ENCODE data around the gene MFSD11.
"Not testable (repeated sequence)": the region's sequence is repeated elsewhere in the genome, so short reads cannot be mapped to it uniquely, and the experiment has no call there.

MFSD11 gene

DNA sequence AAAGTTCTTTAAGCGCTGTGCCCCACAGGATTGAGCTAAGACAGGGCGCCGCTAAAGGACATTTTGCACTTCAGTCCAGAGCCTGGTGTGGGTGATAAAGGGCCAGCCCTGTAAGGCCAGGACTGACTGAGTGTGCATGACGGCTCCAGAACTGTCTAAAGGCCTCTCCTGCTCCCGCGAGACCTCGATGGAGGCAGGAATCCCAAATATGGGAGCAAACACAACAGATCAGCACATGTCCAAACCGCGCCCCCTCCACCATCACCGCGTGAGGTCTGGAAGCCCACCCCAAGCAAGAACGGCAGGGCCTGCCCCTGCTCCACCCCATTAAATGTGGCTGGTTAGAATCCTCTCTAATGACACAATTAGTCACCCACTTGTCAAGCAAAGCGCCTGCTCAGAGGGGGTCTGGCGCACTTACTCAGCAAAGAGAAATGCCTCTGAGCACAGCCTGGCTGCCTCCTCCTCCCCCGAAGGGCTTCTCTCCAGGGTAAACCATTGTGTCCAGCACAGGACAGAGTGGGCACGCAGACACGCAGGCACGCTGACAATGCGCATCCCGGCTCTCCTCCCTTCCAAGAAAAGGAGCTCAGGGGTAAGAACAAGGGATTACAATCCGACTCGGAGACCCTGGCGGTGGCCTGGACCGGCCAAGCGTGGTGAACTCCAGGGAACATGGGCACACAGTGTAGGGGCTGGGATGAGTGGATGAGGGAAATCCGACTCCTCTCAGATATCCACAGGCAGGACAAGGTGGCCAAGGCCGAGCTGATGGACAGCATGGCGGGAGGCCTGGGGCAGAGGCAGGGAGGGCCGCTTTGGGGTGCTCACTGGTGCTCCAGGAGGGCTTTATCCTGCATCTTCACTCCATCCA lies 28.6 kb upstream of the MFSD11 start:
- DNase-seq: no peak

DNA sequence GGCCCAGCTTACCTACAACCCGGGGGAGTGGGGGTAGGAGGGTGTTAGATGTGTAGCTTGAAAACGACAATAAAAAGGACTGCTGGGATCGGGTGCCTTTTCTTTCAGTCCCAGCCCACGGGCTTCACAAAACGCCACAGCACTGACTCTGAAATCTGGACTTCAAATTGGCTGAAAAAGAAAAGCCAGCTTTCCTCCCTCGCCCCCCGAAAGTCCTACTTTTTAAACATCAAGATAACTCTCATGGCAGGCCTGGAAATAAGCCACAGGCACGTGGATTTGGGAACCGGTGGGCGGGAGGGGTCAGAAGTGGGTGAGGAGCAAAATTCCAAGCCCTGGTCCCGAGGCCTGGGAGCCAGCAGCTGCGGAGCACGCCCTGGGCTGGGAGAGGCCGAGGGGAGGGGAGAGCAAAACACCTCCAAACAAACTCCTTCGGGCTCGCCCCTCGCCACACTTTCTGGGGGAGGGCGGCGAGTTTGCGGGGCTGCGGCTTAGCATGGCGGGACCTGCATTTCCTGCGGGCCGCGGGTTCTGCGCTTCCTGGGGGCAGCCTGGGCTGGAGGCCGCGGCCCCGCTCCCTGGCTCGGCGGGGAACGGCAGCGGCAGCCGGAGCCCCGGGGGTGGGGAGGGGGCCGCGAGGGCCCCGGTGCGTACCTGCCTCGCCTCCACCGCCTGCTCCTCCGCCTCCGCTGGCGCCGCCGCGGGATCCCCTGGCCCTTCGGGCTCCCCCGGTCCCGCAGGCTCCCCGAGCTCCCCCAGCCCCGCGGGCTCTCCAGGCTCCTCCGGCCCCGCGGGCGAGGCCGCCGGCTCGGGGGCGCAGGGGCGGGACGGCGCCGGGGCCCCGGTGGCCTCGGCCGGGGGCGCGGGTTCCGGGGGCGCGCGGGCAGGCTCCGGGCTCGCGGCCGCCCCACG lies 27.7 kb upstream of the MFSD11 start:
- not testable (repeated sequence) for DNase-seq

DNA sequence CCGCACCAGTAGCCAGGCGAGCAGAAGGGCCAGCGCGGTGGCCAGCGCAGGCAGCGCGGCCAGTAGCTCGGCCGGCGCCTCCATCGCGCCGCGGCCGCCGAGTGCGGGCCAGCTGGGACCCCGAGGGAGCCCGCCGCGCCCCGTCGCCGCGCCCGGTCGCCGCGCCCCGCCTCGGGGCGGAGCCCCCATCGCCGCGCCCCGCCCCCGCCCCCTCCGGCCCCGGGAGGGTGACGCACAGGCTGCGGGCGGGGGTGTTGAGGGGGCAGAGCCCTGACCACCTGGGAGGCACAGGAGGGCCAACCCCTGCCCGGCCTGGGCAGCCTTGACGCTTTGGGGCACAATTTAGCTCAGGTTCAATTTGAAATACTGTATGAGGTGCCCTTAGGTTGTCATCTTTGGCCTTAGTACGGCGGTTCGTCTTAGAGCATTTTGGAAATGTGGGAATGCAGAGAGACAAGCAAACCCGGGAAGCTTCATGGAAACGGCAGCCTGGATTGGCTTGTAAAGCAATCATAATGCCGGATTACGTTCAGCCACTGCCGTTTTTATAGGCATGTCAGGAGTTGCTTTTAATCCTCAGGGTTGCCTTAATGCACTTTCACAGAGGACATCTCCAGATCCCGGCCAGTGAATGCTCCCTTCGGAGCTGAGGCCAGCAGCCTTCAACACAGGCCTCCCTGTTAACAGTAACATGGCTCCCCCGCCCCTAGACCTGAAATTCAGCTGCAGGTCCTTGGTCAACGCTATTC lies 26.9 kb upstream of the MFSD11 start, which contains the start of gene MXRA7:
Gene MXRA7 (minus strand): TSS at position 103 of the 749 bp plus-strand sequence. CDS start 19 bp downstream, at position 84.
- DNase-seq: no peak

DNA sequence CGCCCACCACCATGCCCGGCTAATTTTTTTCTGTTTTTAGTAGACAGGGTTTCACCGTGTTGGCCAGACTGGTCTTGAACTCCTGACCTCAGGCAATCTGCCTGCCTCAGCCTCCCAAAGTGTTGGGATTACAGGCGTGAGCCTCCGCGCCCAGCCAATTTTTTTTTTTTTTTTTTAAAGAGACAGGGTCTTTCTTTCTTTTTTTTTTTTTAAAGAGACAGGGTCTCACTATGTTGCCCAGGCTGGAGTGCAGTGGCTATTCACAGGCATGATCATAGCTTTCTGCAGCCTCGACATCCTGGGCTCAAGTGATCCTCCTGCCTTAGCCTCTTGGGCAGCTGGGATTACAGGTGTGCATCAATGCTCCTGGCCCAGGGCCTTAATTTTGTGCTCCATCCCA lies 25.6 kb upstream of the MFSD11 start:
- not testable (repeated sequence) for DNase-seq

DNA sequence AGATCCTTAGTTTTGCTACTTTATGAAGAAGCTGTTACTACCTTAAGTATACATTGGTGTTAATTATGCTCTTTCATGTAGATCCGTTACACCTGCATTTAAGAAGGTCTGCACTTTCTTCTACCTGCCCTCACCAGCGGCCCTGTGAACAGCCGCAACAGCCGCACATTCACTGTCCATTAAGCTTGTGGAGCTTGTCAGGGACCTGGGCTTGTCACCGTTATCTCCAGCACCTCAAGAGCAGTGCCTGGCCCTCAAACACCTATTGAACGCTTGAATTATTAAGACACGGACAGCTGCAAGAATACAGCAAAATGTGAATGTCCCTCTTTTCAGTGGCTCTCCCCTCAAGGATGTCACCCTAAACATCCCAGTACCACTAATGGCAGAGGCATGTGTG lies 24.2 kb upstream of the MFSD11 start:
- no peak for DNase-seq

DNA sequence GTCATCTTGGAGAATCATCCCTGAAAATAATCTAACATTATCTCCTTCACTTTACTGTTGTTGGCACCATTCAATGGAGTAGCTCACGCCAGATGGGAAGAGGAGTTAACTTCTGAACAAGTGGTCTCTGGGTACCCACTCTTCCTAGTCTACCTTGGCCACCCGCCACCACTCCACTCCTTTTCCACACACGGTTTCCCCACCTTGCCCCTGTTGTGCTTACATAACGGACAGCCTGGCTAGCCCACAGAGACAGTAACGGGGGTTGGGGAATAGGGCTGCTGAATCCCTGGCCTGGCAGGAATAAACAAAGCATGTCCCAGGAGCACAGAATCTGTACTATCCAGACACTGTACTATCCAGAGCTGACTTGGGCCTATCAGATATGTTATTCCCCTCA lies 23.6 kb upstream of the MFSD11 start:
- DNase-seq: no peak

DNA sequence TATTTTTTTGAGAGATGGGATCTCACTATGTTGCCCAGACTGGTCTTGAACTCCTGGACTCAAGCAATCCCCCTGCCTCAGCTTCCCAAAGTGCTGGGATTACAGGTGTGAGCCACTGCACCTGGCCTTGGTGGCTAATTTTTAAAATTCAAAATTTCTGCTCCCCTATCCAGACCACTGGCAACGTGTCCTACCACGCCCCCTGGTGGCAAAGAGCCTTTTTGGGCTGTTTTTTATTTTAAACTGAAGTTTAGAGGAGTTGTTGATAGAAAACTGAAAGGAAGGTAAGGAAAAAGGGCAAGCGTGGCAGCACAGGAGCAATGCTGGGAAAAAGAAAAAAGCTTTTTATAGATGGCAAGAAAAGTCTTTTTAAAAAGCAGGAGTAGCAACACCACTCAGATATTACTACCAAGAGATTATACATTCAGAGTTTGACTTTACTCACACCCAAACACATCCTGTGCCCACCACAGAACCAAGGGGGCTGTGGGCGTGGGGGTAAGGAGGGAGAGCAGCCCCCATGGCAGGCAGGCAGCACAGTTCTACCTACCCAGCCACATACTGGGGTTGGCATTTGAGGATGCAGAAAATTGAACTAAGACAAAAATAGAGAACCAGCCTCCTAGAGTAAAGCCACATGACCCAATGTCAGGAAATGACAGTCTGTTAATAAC lies 23.0 kb upstream of the MFSD11 start:
- no peak for DNase-seq

DNA sequence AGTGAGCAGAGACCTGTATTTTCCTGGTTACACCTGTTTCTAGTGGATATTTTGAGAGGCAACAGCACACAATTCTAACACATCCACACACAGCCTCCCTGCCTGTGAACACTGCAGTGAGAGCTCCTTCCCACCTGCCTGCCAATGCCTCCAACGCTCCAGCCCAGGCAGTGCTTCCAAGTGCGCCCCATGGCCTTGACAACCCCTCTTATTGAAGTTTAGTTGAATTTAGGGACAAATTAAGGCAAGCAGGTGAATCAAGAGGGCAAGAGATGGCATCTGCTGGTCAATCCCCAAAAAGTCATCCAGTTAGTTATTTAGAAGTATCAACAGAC lies 22.5 kb upstream of the MFSD11 start:
- no peak for DNase-seq

DNA sequence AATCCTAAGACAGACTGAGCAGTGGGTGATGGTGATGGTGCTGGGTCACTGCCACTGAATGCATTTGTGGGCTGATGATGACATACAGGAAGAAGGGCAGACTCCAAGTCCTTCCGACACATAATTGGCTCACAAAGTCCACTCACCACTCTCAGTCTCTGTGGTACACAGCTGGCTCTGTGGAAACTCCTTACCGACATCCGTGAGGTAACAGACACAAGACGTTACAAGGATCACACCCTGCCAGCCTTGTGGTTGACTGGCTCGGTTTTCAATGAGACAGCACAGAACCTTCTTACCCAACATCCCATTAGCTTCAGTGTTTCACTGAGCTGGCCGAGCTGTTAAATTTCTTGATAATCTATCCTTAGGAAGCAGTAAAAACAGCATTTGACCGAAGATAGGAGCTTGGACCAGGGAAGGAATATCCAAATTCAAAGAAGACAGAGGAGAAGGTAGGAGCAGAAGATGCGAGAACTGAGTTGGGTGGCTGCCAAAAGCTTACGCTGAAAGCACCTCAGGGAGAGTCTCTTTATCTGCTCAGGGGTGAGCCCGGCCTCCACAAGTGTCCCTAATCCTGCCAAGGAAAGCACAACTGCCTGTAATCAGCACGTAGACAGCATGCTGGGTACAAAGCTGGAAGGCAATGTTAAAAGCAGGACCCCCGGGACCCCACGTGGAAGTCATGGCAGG lies 21.6 kb upstream of the MFSD11 start:
- DNase-seq: no peak

DNA sequence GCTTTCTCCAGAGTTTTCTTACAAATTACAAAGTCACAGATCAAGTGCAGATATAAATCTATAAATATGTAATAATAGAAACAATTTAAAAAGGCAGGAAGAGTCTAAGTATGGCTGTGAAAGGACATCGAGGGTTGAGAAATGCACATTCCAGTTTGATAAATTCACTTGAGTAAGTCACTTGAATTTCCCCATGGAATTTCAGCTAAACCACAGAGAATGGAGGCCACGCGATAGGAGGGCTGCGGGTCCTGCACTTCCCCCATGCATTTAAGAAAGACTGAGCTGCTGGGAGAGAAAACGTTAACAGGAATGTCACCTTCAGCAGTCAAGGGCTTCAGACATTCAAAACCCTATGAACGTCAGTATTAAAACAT lies 21.1 kb upstream of the MFSD11 start:
- no peak for DNase-seq

DNA sequence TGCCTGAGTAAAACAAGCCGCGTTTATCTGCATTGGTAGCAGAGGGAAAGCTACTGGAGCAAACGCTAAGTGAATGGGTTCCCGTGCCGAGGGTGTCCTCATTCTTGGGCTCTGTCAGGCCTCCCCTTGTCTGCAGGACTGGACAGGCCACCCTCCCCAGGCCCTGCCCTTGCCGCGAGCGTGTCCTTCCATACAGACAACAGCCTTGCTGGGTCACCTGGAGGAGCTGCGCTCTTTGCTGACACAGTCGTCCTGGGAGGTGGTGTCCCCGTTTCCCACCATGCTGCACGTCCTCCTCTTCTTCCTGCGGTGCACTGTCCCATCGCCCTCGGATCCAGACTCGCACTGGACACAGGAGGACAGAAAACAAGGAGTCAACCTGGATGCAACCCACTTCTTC lies 19.4 kb upstream of the MFSD11 start:
- no peak for DNase-seq

DNA sequence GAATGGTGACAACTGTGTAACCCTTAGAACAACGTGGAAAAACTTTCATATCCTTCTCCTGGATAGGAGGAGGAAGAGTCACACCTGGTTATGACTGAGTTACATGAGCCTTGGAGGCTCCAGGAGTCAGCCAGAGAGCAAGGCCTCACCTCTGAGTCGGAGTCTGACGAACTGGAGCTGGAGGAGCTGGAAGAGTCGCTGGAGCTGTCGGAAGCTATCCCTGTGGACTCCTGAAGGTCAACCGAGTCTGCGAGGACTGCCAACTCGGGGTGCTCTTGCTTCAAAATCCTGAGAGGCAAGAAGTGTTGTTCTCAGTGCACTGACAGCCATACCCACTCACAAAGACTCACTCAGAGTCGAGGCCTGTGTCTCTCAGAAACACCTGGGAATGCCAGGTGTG lies 17.7 kb upstream of the MFSD11 start:
- no peak for DNase-seq

DNA sequence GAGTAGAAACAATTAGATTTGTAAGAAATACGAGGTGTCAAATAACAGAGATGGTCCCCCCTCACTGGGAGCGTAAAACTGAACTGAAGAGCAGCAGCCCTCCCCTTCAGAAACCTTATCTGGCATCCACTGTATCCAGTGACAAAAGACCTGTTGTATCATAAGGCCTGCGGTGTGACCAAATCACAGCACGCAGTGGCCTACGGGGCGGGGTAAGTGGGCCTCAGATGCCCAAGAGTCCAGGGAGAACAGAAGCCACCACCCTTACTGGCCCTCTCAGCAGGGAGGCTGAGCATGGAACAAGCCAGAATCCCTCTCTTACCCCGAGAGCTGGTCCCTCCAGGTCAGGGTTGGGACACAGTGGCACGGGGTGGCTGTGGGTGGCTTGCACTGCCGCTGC lies 17.0 kb upstream of the MFSD11 start:
- DNase-seq: no peak

DNA sequence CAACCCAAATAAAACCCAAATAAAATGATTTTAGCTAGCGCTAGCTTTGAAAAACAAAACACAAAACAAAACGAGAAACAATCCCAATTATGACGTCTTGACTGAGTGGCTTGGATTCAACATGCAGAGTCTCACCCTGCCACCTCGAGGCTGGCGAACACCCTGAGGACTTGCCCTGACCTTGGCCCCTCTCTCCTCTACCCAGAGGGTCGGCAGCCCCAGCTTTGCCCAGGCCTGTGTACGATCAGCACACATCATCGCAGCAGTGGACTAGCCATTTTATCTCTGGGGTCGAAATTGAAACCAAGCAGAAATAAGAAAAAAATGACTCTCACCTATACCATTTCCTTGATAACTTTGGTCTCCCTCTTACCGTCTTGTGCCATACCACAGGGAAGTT lies 16.5 kb upstream of the MFSD11 start:
- no peak for DNase-seq

DNA sequence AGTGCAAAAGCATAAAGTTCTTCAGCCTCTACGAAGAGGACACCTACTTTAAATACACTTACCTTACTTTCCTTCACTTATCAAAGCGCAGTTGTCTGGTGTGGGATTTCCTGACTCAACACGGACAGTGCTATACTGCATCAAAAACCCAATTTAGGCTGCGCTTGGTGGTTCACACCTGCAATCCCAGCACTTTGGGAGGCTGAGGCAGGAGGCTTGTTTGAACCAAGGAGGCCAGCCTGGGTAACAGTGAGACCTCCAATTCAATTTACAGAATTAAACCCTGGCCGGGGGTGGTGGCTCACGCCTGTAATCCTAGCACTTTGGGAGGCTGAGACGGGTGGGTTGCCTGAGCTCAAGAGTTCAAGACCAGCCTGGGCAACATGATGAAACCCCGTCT lies 15.6 kb upstream of the MFSD11 start:
- no peak for DNase-seq

DNA sequence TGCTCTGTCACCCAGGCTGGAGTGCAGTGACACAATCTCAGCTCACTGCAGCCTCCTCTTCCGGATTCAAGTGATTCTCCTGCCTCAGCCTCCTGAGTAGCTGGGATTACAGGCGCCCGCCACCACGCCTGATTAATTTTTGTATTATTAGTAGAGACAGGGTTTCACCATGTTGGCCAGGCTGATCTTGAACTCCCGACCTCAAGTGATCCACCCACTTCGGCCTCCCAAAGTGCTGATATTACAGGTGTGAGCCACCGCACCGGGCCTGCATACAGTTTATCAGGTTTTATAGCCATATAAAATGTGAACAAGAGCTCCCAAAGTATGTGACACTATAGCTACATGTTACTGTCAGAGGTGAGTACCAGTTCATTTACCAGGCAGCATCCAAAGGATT lies 14.9 kb upstream of the MFSD11 start:
- DNase-seq: not testable (repeated sequence)

DNA sequence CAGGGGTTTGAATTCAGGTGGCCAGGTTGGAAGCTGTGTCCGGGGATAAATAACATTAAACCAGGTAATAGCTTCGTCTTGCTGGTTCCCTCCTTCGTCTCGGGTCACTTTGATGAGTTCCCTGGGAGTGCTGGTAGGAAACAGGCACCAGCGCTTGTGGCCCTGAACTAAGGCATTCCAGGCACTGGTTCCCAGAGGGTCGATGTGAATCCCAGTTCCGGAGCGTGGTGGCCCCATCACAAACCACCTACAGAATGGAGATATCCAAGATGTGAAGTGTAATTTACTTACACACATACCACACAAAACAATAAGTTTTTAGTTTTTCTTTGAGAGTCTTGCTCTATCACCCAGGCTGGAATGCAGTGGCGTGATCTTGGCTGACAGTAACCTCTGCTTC lies 14.1 kb upstream of the MFSD11 start:
- DNase-seq: no peak

DNA sequence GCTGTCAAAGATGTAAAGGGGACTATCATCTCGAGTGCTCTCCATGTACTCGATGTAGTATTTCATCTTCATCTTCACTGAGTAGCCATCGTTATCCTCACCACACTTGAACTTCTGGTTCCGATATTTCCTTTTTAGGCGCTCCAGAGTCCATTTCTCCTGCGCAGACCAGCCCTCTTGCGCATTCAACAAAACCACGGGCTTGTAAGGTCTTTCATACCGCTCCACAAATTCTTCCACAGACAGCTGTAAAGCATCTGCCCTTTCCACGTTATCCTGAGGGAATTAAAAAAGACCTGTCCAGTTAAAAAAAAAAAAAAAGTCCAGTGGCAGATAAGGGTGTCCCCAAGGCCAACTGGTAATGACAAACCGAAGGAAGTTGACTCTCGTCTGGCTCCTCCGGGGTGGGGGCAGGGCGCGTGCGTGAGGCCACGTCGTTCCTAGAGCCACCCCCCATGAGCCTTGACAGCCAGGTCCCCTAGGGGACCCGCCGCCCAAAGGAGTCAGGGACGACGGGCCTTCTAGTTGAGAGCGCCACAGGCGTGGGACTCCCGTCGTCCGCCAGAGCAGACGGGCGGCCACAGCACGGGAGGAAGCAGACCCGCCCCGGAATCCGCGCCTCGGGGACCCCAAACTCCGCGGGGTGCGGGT lies 12.2 kb upstream of the MFSD11 start:
- DNase-seq: no peak

DNA sequence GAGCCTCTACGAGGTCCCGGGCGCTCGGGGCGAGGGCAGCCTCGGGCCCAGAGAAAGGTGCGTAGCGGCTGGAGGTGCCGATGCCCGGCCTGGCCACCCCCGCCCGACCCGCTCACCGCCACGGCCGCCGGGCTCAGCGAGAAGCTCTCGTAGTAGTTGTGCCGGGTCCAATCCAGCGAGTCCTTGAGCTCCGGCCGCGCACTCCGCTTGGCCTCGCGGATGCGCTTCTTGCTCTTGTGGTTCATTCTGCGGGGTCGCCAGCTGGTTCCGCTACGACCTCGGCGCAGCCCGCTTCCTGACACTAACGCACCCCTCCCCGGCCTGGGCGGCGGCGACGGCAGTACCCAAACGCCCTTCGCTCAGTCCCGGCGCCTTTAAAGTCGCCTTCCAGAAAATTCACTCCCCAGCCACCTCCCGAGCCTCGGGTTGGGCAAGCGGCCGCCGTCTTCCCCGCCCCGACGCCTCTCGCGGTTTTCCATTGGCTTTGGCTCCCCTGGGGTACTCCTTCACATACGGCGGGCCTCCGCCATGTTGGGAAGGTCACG lies 11.6 kb upstream of the MFSD11 start, which contains the start of gene JMJD6:
Gene JMJD6 (minus strand): TSS at position 376 of the 545 bp plus-strand sequence. CDS start 131 bp downstream, at position 245.
- peak; percentile 96 for DNase-seq

DNA sequence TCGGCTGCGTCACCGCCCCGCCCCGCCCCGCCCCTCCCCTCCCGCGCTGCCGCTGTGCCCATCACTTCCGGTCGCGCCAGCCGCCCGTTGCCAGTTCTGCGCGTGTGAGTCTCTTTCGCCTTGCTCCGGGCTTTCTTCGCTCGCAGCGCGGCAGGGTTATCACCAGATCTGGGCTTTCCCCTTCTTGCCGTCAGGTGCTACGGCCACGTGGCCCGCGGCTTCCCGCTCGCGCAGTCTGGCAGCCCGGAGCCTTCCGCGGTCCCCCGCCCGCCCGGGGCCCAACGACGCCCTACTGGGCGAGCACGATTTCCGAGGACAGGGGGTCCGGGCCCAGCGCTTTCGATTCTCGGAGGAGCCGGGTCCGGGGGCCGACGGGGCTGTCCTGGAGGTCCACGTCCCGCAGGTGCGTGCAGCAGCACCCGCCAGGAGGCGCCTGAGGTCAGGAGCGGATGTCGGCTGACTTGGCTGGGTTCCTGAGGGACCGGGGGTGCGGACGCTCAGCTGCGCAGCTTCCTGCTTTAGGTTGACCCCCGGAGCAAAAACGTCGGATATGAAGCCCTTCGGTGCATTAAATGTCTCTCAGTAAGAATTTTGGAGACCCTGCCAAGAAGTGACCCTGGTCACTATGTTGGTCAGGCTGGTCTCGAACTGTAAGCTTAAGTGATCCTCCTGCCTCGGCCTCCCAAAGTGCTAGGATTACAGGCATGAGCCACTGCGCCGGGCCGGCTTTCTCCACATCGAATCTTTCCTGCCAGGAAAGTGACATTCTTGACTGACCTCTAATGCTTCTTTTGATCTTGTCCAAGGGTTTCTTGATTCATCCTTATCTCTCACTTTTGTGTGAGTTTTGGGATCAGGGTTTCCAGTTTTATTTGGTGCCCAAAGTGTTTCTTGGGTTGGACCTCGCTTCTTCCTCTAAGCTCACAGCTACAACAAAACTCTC lies 10.9 kb upstream of the MFSD11 start, which contains the start of gene METTL23:
Gene METTL23 (plus strand): TSS at position 64 of the 943 bp plus-strand sequence. CDS start 2,872 bp downstream, outside the sequence.
- DNase-seq: no peak
